Panc1 (cell line): Measurements from ENCODE around the gene PLIN4. TPM values are rescaled to one million over a fixed set of nuclear protein-coding genes. Genes with fewer than 3 reads are reported as not detected.
A peak's percentile ranks its signal among the peaks of the same experiment; 100 is the strongest.

Experiments used
- ATAC-seq: fragments of 200-7000 bp; cut with Tn5 transposase; 2 replicates; pipeline ENCODE4 v1.9.1; 2020; ENCODE audit warnings: mild to moderate bottlenecking, moderate library complexity
- BruUV-seq: library from RNA; stranded (reverse); fragments of 400-500 nt; replicated peaks from 2 replicates; lab custom pipeline; 2021; lab: Mats Ljungman, UMichigan
- CTCF ChIA-PET: fragments of 300-600 bp; sonication (Branson Sonifier 250); formaldehyde crosslinking; loops from one replicate; lab custom pipeline; 2022; ENCODE audit warnings: antibody characterized with exemption; lab: Charles Lee
- POLR2A ChIA-PET: fragments of 300-600 bp; sonication (Branson Sonifier 250); formaldehyde crosslinking; loops from one replicate; lab custom pipeline; 2022; ENCODE audit warnings: antibody characterized with exemption; lab: Charles Lee
- DNase-seq: peaks from one replicate; pipeline ENCODE4 v3.0.0-alpha.2; 2010; ENCODE audit warnings: low read depth, low spot score
- H3K27ac ChIP-seq: 2 replicates; pipeline ENCODE4 v1.5.1; 2011; ENCODE audit warnings: mild to moderate bottlenecking, low read length, inconsistent platforms
- H3K27me3 ChIP-seq: fragments of 200-500 bp; sonication (Bioruptor generic); 2 replicates; pipeline ENCODE4 v1.6.0; 2014; ENCODE audit warnings: low read length, inconsistent platforms; ENCODE audit not compliant: control insufficient read depth, insufficient read depth
- H3K36me3 ChIP-seq: fragments of 200-500 bp; sonication (Bioruptor generic); 2 replicates; pipeline ENCODE4 v1.5.1; 2014; ENCODE audit warnings: inconsistent platforms, mild to moderate bottlenecking, low read length, moderate library complexity; ENCODE audit not compliant: control insufficient read depth, insufficient read depth
- H3K4me1 ChIP-seq: 2 replicates; pipeline ENCODE4 v1.5.1; 2011; ENCODE audit warnings: inconsistent platforms, mild to moderate bottlenecking, low read length, moderate library complexity; ENCODE audit not compliant: control insufficient read depth, insufficient read depth
- H3K4me3 ChIP-seq, 2 experiments: 2 replicates each; pipeline ENCODE4 v1.5.1; 2011 to 2012; ENCODE audit warnings: low read depth in 2 of 2, low read length in 2 of 2, mild to moderate bottlenecking in 2 of 2, inconsistent platforms in 1 of 2, moderate library complexity in 1 of 2
- H3K9me3 ChIP-seq: fragments of 200-500 bp; sonication (Bioruptor generic); 2 replicates; pipeline ENCODE4 v1.5.1; 2014; ENCODE audit warnings: low read depth, mild to moderate bottlenecking, inconsistent platforms, low read length, moderate library complexity; ENCODE audit not compliant: control insufficient read depth, insufficient read depth
- CTCF ChIP-seq: fragments of 450-650 bp; IDR thresholded peaks from 2 replicates; pipeline ENCODE4 v1.5.1; 2017; ENCODE audit warnings: mild to moderate bottlenecking
- POLR2AphosphoS5 ChIP-seq: IDR thresholded peaks from 2 replicates; pipeline ENCODE4 v1.6.1; 2012; ENCODE audit warnings: mild to moderate bottlenecking, low read depth, low read length, moderate library complexity
- REST ChIP-seq, 2 experiments: IDR thresholded peaks; 2 replicates each; pipeline ENCODE4 v1.6.1; 2011 to 2012; ENCODE audit warnings: low read depth in 2 of 2, control low read depth in 1 of 2, low read length in 1 of 2, mild to moderate bottlenecking in 1 of 2, moderate library complexity in 1 of 2; ENCODE audit not compliant: insufficient read depth in 1 of 2
- SIN3A ChIP-seq: IDR thresholded peaks from 2 replicates; pipeline ENCODE4 v1.6.1; 2012; ENCODE audit warnings: low read depth, mild to moderate bottlenecking, low read length, moderate library complexity, borderline replicate concordance; ENCODE audit not compliant: insufficient read depth
- TCF7L2 ChIP-seq: IDR thresholded peaks from 2 replicates; pipeline ENCODE4 v1.6.1; 2011; ENCODE audit warnings: mild to moderate bottlenecking, low read depth, low read length, inconsistent platforms
- in situ Hi-C: cut with HindIII; loops from 2 replicates; pipeline ENCODE4 v1.10.0; 2016; ENCODE audit warnings: low sequenced_read_pairs, low pct_unique_long_range_greater_than_20kb
- intact Hi-C: fragments of 100-400 bp; cut with micrococcal nuclease; formaldehyde crosslinking; loops from one replicate; pipeline ENCODE4 v1.10.0; 2022; ENCODE audit not compliant: unreplicated experiment
- total RNA-seq: library from RNA; stranded (reverse); gene quantifications from one replicate; pipeline ENCODE4 v1.2.1, GENCODE V29; 2021; ENCODE audit not compliant: unreplicated experiment

Gene PLIN4
- total RNA-seq, 1 experiment from 2014 or later: 10.2 TPM

DNA sequence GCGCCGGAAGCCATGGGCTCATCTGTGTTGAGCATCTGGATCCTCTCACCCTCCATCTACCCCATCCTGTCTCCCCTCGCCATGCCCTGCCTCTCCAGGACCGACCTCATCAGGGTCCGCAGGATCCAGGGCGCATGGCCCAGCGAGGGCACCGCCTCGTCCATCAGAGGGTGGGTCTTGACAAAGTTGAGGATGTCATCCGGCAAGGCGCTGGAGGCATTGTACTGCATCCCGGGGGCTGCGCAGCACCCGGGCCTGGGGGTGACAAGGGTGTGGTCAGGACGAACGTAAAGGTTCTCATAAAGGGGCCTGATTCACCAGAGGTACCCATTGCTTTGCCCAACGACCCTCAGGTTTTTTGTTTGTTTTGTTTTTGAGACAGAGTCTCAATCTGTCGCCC is 31.7 kb upstream of the PLIN4 start:
- BruUV-seq: no TSS peak
- POLR2A ChIA-PET: no interaction called here

DNA sequence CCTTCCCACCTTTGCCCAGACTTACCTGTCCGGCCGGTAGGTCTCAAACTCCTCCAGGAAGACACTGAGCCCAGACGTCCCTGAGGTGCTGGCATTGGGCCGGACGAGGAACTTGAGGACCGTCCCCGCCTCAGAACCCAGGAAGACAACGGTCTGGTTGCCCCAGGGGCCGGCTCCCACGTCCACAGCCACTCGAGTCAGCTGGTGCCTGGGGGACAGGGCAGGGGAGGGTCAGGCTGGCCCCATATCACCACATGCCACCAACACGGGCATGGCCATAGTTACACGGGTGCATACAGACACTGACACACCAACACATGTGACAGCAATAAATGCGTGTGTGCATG is 29.9 kb upstream of the PLIN4 start:
- DNase-seq (no peak), ATAC-seq (no peak)
- in situ Hi-C loops (no loop called here), intact Hi-C loops (no loop called here)
- no peaks in the 10 kb centered on the region for H3K36me3 ChIP-seq
- H3K4me1 ChIP-seq: no peaks in the 10 kb centered on the region
- H3K9me3 ChIP-seq: no peaks in the 10 kb centered on the region
- CTCF ChIA-PET: interaction anchor here (0.6 kb wide), 1 partner anchor 16 kb away, joined by 3 read pairs; no protein-coding TSS in a partner anchor
- no peak overlapping the region for H3K27ac ChIP-seq
- H3K27me3 ChIP-seq: no peaks in the 10 kb centered on the region
- H3K4me3 ChIP-seq: no peak overlapping the region
- POLR2A ChIA-PET: no interaction called here
- no peak for TF ChIP-seq REST (IDR thresholded peaks at IDR 0.05; ENCODE audit: insufficient read depth in 1 of 2, low read depth in 2 of 2, low read length in 1 of 2)
- TF ChIP-seq TCF7L2: no peak
- no peak for TF ChIP-seq SIN3A
- no peak for TF ChIP-seq CTCF
- no peak for TF ChIP-seq POLR2AphosphoS5
- BruUV-seq: no TSS peak

More for the DNA sequence above, 31.7 kb upstream of the PLIN4 start:
- Histone ChIP-seq H3K36me3 (no peaks in the 10 kb centered on the region), H3K4me1 (no peaks in the 10 kb centered on the region), H3K9me3 (no peaks in the 10 kb centered on the region), H3K27me3 (no peaks in the 10 kb centered on the region), H3K27ac (no peak overlapping the region), H3K4me3 (no peak overlapping the region)
- TF ChIP-seq POLR2AphosphoS5: no peak
- CTCF ChIA-PET: no interaction called here
- in situ Hi-C loops (no loop called here), intact Hi-C loops (no loop called here)
- ATAC-seq: no peak
- no peak for DNase-seq

GRCh38 chr19:4547303-4548237 is 29.3 kb upstream of the PLIN4 start:
- intact Hi-C loops: no loop called here
- ATAC-seq: peak; percentile 73
- POLR2A ChIA-PET: no interaction called here
- TF ChIP-seq SIN3A: no peak
- TF ChIP-seq REST (IDR thresholded peaks at IDR 0.05; ENCODE audit: insufficient read depth in 1 of 2, low read depth in 2 of 2, low read length in 1 of 2): no peak
- TF ChIP-seq CTCF: peak; percentile 63
- TF ChIP-seq TCF7L2: no peak
- no peak overlapping the region for H3K4me3 ChIP-seq
- in situ Hi-C loops: no loop called here
- no TSS peak for BruUV-seq
- H3K4me1 ChIP-seq: no peaks in the 10 kb centered on the region
- CTCF ChIA-PET: interaction anchor here (0.6 kb wide), 1 partner anchor 15 kb away, joined by 3 read pairs; no protein-coding TSS in a partner anchor
- no peaks in the 10 kb centered on the region for H3K36me3 ChIP-seq
- H3K27me3 ChIP-seq: no peaks in the 10 kb centered on the region
- H3K27ac ChIP-seq: no peak overlapping the region
- no peak for DNase-seq
- no peaks in the 10 kb centered on the region for H3K9me3 ChIP-seq
